GM12875 (cell line): ENCODE measurements around the gene DUSP3.

Source experiments
- H3K4me3 ChIP-seq: one replicate; pipeline ENCODE4 v1.5.1; 2011; ENCODE audit warnings: low read depth, low read length, control low read depth
- CTCF ChIP-seq: IDR thresholded peaks from 2 replicates; pipeline ENCODE4 v1.5.1; 2011; ENCODE audit warnings: low read depth, mild to moderate bottlenecking, control low read depth, inconsistent platforms, low read length, moderate library complexity, borderline replicate concordance; ENCODE audit not compliant: insufficient read depth

Gene DUSP3

DNA sequence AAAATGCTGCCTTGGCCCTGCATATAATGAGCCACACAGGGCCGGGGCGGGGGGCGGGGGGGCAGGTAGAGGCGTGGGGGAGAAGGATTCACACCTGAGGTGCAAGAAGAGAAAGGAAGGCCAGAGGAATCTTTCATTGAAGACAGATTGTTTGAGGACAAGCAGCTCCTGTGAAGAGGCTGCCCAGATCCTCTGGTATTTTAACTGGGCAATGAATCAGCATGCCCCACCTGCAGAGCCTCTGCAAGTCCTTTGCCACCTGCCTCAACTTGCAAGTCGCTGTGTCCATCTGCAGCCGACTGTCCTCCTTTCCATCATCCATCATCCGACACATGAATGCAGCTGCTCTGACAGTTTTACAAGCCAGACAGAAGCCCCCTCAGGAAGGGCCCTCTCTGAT, 18.9 kb downstream of the DUSP3 start:
- H3K4me3 ChIP-seq: no peak overlapping the region
- no peak for TF ChIP-seq CTCF

GRCh38 chr17:43758497-43759174, 20.1 kb downstream of the DUSP3 start, which contains the start of gene SOST:
Gene SOST, minus strand, starts transcription at chr17:43758791. Its CDS starts 50 bp downstream, at chr17:43758741.
- no peak within 1 kb of the TSS for H3K4me3 ChIP-seq
- TF ChIP-seq CTCF: no peak

DNA sequence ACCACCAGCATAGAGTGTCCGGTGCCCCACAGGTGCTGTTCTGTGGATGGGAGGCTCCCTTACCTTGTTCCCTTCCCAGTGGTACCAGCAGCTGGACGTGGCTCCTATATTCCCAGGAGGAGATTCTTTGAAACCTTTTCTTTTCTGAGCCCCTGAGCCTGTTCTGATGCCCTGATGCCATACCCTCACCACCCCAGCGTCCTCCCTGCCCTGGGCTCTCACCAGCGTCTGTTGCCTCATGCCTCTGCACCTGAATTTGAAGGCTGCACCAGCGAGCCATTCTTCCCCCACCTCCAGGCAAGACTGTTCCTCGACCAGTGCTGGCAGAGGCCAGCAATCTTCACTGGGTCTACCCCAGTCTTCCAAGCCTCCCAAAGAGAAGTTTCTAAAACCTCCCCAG, 20.7 kb downstream of the DUSP3 start:
- no peak for TF ChIP-seq CTCF
- H3K4me3 ChIP-seq: no peak overlapping the region

GRCh38 chr17:43757171-43757660, 21.6 kb downstream of the DUSP3 start:
- no peak for TF ChIP-seq CTCF

DNA sequence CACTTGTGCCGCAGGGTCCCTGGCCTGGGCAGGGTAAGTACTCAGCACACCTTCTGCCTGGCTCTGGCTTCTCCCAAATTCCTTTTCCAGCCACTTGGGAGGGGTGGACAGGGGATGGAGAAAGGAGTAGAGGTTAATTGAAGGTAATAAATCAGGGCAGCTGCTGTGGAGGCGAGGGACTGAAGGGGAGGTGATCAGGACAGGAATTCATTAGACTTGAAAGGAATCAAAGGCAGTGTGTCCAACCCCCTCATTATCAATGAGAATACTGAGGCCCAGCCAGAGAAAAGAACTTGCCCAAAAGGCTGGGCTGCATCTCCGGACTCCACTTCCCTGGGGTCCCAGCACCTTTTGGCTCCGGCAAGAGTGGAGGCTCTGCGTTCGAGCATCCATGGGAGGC, 22.6 kb downstream of the DUSP3 start:
- TF ChIP-seq CTCF: no peak
- H3K4me3 ChIP-seq: no peak overlapping the region

More at GRCh38 chr17:43757171-43757660, 21.6 kb downstream of the DUSP3 start:
- H3K4me3 ChIP-seq: no peak overlapping the region

- no peak overlapping the region for H3K4me3 ChIP-seq
- no peak for TF ChIP-seq CTCF
Observed at GRCh38 chr17:43755389-43755875, 23.3 kb downstream of the DUSP3 start.

- no peak for TF ChIP-seq CTCF
- no peak overlapping the region for H3K4me3 ChIP-seq
Observed at GRCh38 chr17:43754947-43755346, 23.8 kb downstream of the DUSP3 start.
